Measurements from ENCODE around the gene RAB40C.

GRCh38 chr16:629833-630248 lies 40.0 kb downstream of the RAB40C start:
- TF ChIP-seq EZH2 (IDR thresholded peaks at IDR 0.05; ENCODE audit: borderline replicate concordance, insufficient read depth, low read depth, low read length, poor library complexity, severe bottlenecking) (no peak), CTCF (IDR thresholded peaks at IDR 0.05) (no peak)

Data from B cell (primary cell).